ENCODE data around the gene ELF5. TPM values are rescaled to one million over a fixed set of nuclear protein-coding genes. Genes with fewer than 3 reads are reported as not detected.

The ELF5 gene
- total RNA-seq, 2 experiments from 2014 or later, result not detected

Other genes starting within 250 kb of the ELF5 start
- under 1 TPM; 0.97 TPM for gene ABTB2, start 155.8 kb downstream of the ELF5 start, total RNA-seq
- gene CAT, start 74.9 kb downstream of the ELF5 start, total RNA-seq, result 10 to 100 TPM; 35.0 to 37.7 TPM
- not detected for gene EHF, start 107.3 kb upstream of the ELF5 start, total RNA-seq

All from activated CD8-positive, alpha-beta T cell treated with anti-CD3 and anti-CD28 coated beads, Interleukin-2, amount 10 ng/mL, durations not matched to agents 7 days and 5 days (primary cell).